GM21528 (cell line): ENCODE data around the gene CDX2.
"Not testable (repeated sequence)": the region's sequence is repeated elsewhere in the genome, so short reads cannot be mapped to it uniquely, and the experiment has no call there.

Source experiments
- ATAC-seq: cut with Tn5 transposase; IDR thresholded peaks from one replicate; pipeline ENCODE4 v1.9.1; 2021; ENCODE audit warnings: mild to moderate bottlenecking, moderate library complexity; ENCODE audit not compliant: unreplicated experiment, low FRiP score

The CDX2 gene

GRCh38 chr13:27965740-27966640 lies 3.1 kb downstream of the CDX2 start:
- ATAC-seq, result no peak

- ATAC-seq, result no peak
These were observed 3.8 kb downstream of the CDX2 start for GRCh38 chr13:27965343-27965739.

GRCh38 chr13:27964741-27965323 lies 4.3 kb downstream of the CDX2 start:
- ATAC-seq, result no peak

GRCh38 chr13:27964206-27964605 lies 4.9 kb downstream of the CDX2 start:
- ATAC-seq, result not testable (repeated sequence)

- ATAC-seq, result no peak
These were observed 5.6 kb downstream of the CDX2 start for GRCh38 chr13:27963491-27963890.

GRCh38 chr13:27962982-27963381 lies 6.1 kb downstream of the CDX2 start:
- ATAC-seq, result no peak

GRCh38 chr13:27962128-27962841 lies 6.8 kb downstream of the CDX2 start:
- no peak for ATAC-seq

GRCh38 chr13:27961227-27962085 lies 7.7 kb downstream of the CDX2 start:
- no peak for ATAC-seq

GRCh38 chr13:27960362-27961226 lies 8.5 kb downstream of the CDX2 start:
- no peak for ATAC-seq

- no peak for ATAC-seq
These were observed 9.1 kb downstream of the CDX2 start for GRCh38 chr13:27959976-27960361.

GRCh38 chr13:27956576-27957300 lies 12.4 kb downstream of the CDX2 start:
- ATAC-seq, result no peak

- no peak for ATAC-seq
These were observed 14.0 kb downstream of the CDX2 start for GRCh38 chr13:27955014-27955591.

- peak; percentile 40 for ATAC-seq
These were observed 14.7 kb downstream of the CDX2 start for GRCh38 chr13:27954406-27954851.

- peak; percentile 92 for ATAC-seq
These were observed 15.3 kb downstream of the CDX2 start for GRCh38 chr13:27953676-27954405.

GRCh38 chr13:27952876-27953675 lies 16.0 kb downstream of the CDX2 start:
- ATAC-seq, result no peak

GRCh38 chr13:27942972-27943371 lies 26.1 kb downstream of the CDX2 start:
- no peak for ATAC-seq
